ENCODE results near the gene UNC5C.

GRCh38 chr4:95360256-95360903 is 188.4 kb downstream of the UNC5C start:
- TF ChIP-seq CTCF (IDR thresholded peaks at IDR 0.05) (no peak), TAF1 (IDR thresholded peaks at IDR 0.05; ENCODE audit: borderline replicate concordance, low read depth, low read length) (no peak), POLR2AphosphoS5 (IDR thresholded peaks at IDR 0.05; ENCODE audit: low read depth, low read length) (no peak), GABPA (IDR thresholded peaks at IDR 0.05; ENCODE audit: low read depth) (no peak), JUND (IDR thresholded peaks at IDR 0.05) (no peak), EZH2phosphoT487 (IDR thresholded peaks at IDR 0.05; ENCODE audit: borderline replicate concordance, low read depth) (no peak), REST (IDR thresholded peaks at IDR 0.05; ENCODE audit: low read depth, low read length) (no peak), EP300 (IDR thresholded peaks at IDR 0.05; ENCODE audit: borderline replicate concordance in 1 of 2, low read depth in 1 of 2, low read length in 1 of 2) (no peak), RCOR1 (IDR thresholded peaks at IDR 0.05; ENCODE audit: low read length) (no peak), NRF1 (IDR thresholded peaks at IDR 0.05; ENCODE audit: low read depth, low read length) (no peak), USF2 (IDR thresholded peaks at IDR 0.05; ENCODE audit: borderline replicate concordance, low read depth, low read length) (no peak)
